HepG2 (cell line): ENCODE measurements around the gene LRRC72.

ENCODE experiments used
- BRCA1 ChIP-seq: sonication (generic); formaldehyde crosslinking; IDR thresholded peaks from 2 replicates; pipeline ENCODE4 v1.4.0; 2020; ENCODE audit warnings: missing genetic modification reagents
- EP300 ChIP-seq, 3 experiments: sonication (generic) in 1 of 3; formaldehyde crosslinking in 1 of 3; IDR thresholded peaks; 2 replicates each; pipeline versions ENCODE4 v1.5.1 to v1.6.1; 2011 to 2020; ENCODE audit warnings: low read depth in 2 of 3, low read length in 2 of 3, borderline replicate concordance in 1 of 3, improper control_type of control experiment in 1 of 3, mild to moderate bottlenecking in 1 of 3, missing genetic modification reagents in 1 of 3, moderate library complexity in 1 of 3
- EZH2 ChIP-seq: conservative IDR thresholded peaks from 2 replicates; pipeline ENCODE4 v1.6.1; 2012; ENCODE audit warnings: mild to moderate bottlenecking, low read depth, low read length, moderate library complexity
- HCFC1 ChIP-seq: fragments of 150-350 bp; IDR thresholded peaks from 2 replicates; pipeline ENCODE4 v1.6.1; 2014; ENCODE audit warnings: low read depth, low read length
- NCOA1 ChIP-seq: sonication (generic); formaldehyde crosslinking; IDR thresholded peaks from 2 replicates; pipeline ENCODE4 v1.9.0; 2021; ENCODE audit warnings: missing genetic modification reagents
- NFRKB ChIP-seq: fragments of 450-650 bp; IDR thresholded peaks from 2 replicates; pipeline ENCODE4 v1.6.1; 2017
- SP1 ChIP-seq, 2 experiments: fragments of 450-650 bp in 1 of 2; sonication (generic) in 1 of 2; formaldehyde crosslinking in 1 of 2; IDR thresholded peaks; 2 replicates each; pipeline versions ENCODE4 v1.4.0 to v1.6.1; 2016 to 2020; ENCODE audit warnings: missing genetic modification reagents in 1 of 2
- TF ChIP-seq, protein P1 (sequence below): sonication (generic); formaldehyde crosslinking; IDR thresholded peaks from 2 replicates; pipeline ENCODE4 v1.4.0; 2020; ENCODE audit warnings: low read depth, mild to moderate bottlenecking, missing genetic modification reagents

DNA sequence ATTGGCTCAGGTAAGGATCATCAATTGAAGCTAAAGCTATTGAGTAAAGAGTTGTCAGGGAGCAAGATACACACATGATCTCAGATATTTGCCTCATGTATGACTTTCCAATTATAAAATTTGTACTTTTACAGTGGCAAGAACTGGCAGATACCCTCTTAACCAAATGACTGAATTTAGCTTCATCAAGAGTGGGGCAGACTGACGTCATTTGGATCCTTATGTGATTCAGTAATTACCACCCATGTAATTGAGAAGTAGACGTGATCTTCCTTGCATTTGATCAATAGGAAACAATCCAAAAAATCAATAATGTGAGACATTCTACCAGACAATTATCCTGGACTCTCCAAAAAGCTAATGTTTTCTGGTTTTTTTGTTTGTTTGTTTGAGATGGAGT lies 8.9 kb downstream of the LRRC72 start:
- TF ChIP-seq SP1 (IDR thresholded peaks at IDR 0.05) (no peak), SP1 (CRISPR knock-in tag; IDR thresholded peaks at IDR 0.05) (no peak), EP300 (IDR thresholded peaks at IDR 0.05; ENCODE audit: low read depth in 2 of 2, low read length in 2 of 2) (no peak), EP300 (CRISPR knock-in tag; IDR thresholded peaks at IDR 0.05; ENCODE audit: borderline replicate concordance) (no peak), HCFC1 (no peak), BRCA1 (CRISPR knock-in tag) (no peak), EZH2 (no peak), NCOA1 (CRISPR knock-in tag) (no peak), NFRKB (no peak)
- TF ChIP-seq, protein P1, sequence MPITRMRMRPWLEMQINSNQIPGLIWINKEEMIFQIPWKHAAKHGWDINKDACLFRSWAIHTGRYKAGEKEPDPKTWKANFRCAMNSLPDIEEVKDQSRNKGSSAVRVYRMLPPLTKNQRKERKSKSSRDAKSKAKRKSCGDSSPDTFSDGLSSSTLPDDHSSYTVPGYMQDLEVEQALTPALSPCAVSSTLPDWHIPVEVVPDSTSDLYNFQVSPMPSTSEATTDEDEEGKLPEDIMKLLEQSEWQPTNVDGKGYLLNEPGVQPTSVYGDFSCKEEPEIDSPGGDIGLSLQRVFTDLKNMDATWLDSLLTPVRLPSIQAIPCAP = no peak
